ENCODE measurements around the gene C3orf52. TPM values are rescaled to one million over a fixed set of nuclear protein-coding genes. Genes with fewer than 3 reads are reported as not detected.

C3orf52 gene
- total RNA-seq, 1 donor from 2014 or later: 1.4 TPM

GRCh38 chr3:112085735-112086075 is 484 bp upstream of the C3orf52 start:
- DNase-seq: no peak
- H3K9me3 Mint-ChIP-seq (ENCODE audit: unreplicated experiment): no peaks in the 10 kb centered on the region
- no peak for TF ChIP-seq CTCF (IDR thresholded peaks at IDR 0.05; ENCODE audit: partially characterized antibody, unreplicated experiment)
- H3K4me3 Mint-ChIP-seq (ENCODE audit: unreplicated experiment): peak overlapping the region; percentile 84
- H3K36me3 Mint-ChIP-seq (ENCODE audit: unreplicated experiment): no peaks in the 10 kb centered on the region
- H3K27me3 Mint-ChIP-seq (ENCODE audit: unreplicated experiment): peaks cover 4% of the 10 kb centered on the region
- no peak overlapping the region for H3K27ac Mint-ChIP-seq (ENCODE audit: unreplicated experiment)
- peaks cover 7% of the 10 kb centered on the region for H3K4me1 Mint-ChIP-seq (ENCODE audit: low read depth, unreplicated experiment)

DNA sequence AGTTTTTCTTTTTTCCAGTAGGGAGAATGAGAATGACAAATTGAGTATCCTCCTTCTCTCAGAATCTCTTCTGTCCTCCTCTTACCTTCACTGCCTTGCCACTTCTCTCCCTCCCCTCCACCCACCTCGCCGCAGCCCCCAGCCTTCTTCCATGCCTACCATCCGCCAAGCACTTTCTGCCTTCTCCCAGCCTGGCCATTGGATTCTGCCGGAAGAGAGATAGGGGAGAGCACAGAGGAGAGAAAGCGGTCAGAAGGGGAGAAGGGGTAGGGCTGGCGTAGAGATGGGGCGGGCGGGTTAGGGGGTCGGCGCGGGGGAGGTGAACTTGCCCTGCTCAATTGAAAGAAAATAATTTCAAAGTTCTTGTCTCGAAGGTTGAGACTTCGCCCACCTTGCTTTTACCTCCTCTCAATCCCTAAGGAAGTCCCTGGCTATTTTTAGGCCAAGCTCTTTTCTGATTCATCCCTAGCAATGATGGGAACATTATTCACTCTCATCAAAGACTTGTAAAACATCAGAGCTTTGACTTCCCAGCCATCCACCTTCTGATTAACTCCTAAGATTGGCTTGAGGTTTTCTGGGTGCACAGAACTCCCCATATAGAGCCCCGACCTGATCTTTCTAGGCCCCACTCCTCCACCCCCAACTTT is 811 bp downstream of the C3orf52 start:
- H3K4me1 Mint-ChIP-seq (ENCODE audit: low read depth, unreplicated experiment): peaks cover 12% of the 10 kb centered on the region
- no peak for TF ChIP-seq CTCF (IDR thresholded peaks at IDR 0.05; ENCODE audit: partially characterized antibody, unreplicated experiment)
- peaks cover 4% of the 10 kb centered on the region for H3K27me3 Mint-ChIP-seq (ENCODE audit: unreplicated experiment)
- H3K9me3 Mint-ChIP-seq (ENCODE audit: unreplicated experiment): no peaks in the 10 kb centered on the region
- no peak for DNase-seq
- peak overlapping the region; percentile 84 for H3K4me3 Mint-ChIP-seq (ENCODE audit: unreplicated experiment)
- H3K36me3 Mint-ChIP-seq (ENCODE audit: unreplicated experiment): no peaks in the 10 kb centered on the region
- no peak overlapping the region for H3K27ac Mint-ChIP-seq (ENCODE audit: unreplicated experiment)

GRCh38 chr3:112087746-112088145 is 1.6 kb downstream of the C3orf52 start:
- no peak overlapping the region for H3K4me3 Mint-ChIP-seq (ENCODE audit: unreplicated experiment)
- H3K27ac Mint-ChIP-seq (ENCODE audit: unreplicated experiment): no peak overlapping the region
- peaks cover 4% of the 10 kb centered on the region for H3K27me3 Mint-ChIP-seq (ENCODE audit: unreplicated experiment)
- no peak for DNase-seq
- peaks cover 12% of the 10 kb centered on the region for H3K4me1 Mint-ChIP-seq (ENCODE audit: low read depth, unreplicated experiment)
- H3K9me3 Mint-ChIP-seq (ENCODE audit: unreplicated experiment): no peaks in the 10 kb centered on the region
- TF ChIP-seq CTCF (IDR thresholded peaks at IDR 0.05; ENCODE audit: partially characterized antibody, unreplicated experiment): no peak
- H3K36me3 Mint-ChIP-seq (ENCODE audit: unreplicated experiment): no peaks in the 10 kb centered on the region

DNA sequence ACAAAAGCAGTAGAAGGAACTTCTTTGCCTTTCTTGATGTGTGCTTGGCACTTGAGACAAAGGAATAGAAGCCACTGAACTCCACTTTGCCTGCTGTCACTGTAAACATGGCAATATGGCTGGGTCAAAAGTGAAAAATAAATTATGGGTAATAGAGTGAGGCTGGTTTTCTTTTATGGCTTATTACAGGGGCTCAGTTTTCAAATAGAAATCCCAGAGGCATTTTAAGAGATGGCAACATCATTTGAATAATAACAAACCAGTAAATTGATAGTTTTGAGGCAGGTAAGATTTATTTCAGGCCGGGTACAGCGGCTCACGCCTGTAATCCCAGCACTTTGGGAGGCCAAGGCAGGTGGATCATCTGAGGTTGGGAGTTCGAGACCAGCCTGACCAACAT is 2.8 kb downstream of the C3orf52 start:
- Mint-ChIP-seq H3K9me3 (ENCODE audit: unreplicated experiment) (no peaks in the 10 kb centered on the region), H3K4me1 (ENCODE audit: low read depth, unreplicated experiment) (peaks cover 12% of the 10 kb centered on the region), H3K27ac (ENCODE audit: unreplicated experiment) (no peak overlapping the region), H3K4me3 (ENCODE audit: unreplicated experiment) (no peak overlapping the region), H3K36me3 (ENCODE audit: unreplicated experiment) (no peaks in the 10 kb centered on the region), H3K27me3 (ENCODE audit: unreplicated experiment) (peaks cover 4% of the 10 kb centered on the region)
- no peak for DNase-seq
- TF ChIP-seq CTCF (IDR thresholded peaks at IDR 0.05; ENCODE audit: partially characterized antibody, unreplicated experiment): no peak

- H3K27me3 Mint-ChIP-seq (ENCODE audit: unreplicated experiment): peaks cover 4% of the 10 kb centered on the region
- H3K9me3 Mint-ChIP-seq (ENCODE audit: unreplicated experiment): no peaks in the 10 kb centered on the region
- no peak for TF ChIP-seq CTCF (IDR thresholded peaks at IDR 0.05; ENCODE audit: partially characterized antibody, unreplicated experiment)
- no peak overlapping the region for H3K4me3 Mint-ChIP-seq (ENCODE audit: unreplicated experiment)
- no peaks in the 10 kb centered on the region for H3K36me3 Mint-ChIP-seq (ENCODE audit: unreplicated experiment)
- peaks cover 12% of the 10 kb centered on the region for H3K4me1 Mint-ChIP-seq (ENCODE audit: low read depth, unreplicated experiment)
- no peak for DNase-seq
- H3K27ac Mint-ChIP-seq (ENCODE audit: unreplicated experiment): no peak overlapping the region
Measured at GRCh38 chr3:112089956-112090886, 4.0 kb downstream of the C3orf52 start.

Measured in glutamatergic neuron (in vitro differentiated cells).